Osteocyte (in vitro differentiated cells): ENCODE measurements around the gene TMEM205. TPM values are rescaled to one million over a fixed set of nuclear protein-coding genes. Genes with fewer than 3 reads are reported as not detected.

Experiments used
- DNase-seq: peaks from one replicate; pipeline ENCODE4 v3.0.0; 2021; ENCODE audit warnings: mixed read lengths; ENCODE audit not compliant: unreplicated experiment; ENCODE audit errors: extremely low spot score
- H3K27ac Mint-ChIP-seq: one replicate; pipeline ENCODE4 v1.8.0; 2021; ENCODE audit warnings: mild to moderate bottlenecking, mixed read lengths; ENCODE audit not compliant: unreplicated experiment
- H3K27me3 Mint-ChIP-seq: one replicate; pipeline ENCODE4 v1.8.0; 2021; ENCODE audit warnings: mixed read lengths; ENCODE audit not compliant: unreplicated experiment
- H3K36me3 Mint-ChIP-seq: one replicate; pipeline ENCODE4 v1.8.0; 2021; ENCODE audit warnings: mixed read lengths; ENCODE audit not compliant: unreplicated experiment
- H3K4me1 Mint-ChIP-seq: one replicate; pipeline ENCODE4 v1.8.0; 2021; ENCODE audit warnings: mixed read lengths; ENCODE audit not compliant: unreplicated experiment
- H3K4me3 Mint-ChIP-seq: one replicate; pipeline ENCODE4 v1.8.0; 2021; ENCODE audit warnings: mild to moderate bottlenecking, moderate library complexity, mixed read lengths; ENCODE audit not compliant: unreplicated experiment
- H3K9me3 Mint-ChIP-seq: one replicate; pipeline ENCODE4 v1.8.0; 2021; ENCODE audit warnings: mixed read lengths; ENCODE audit not compliant: unreplicated experiment
- total RNA-seq: library from RNA; stranded (reverse); gene quantifications from 2 replicates; pipeline ENCODE4 v1.2.1, GENCODE V29; 2021
- TF ChIP-seq, protein P1 (sequence below): fragments of 200-600 bp; sonication (generic); IDR thresholded peaks from 2 replicates; pipeline ENCODE4 v1.5.0; 2021; ENCODE audit warnings: antibody characterized with exemption, mild to moderate bottlenecking, moderate library complexity

TMEM205 gene
- total RNA-seq, 1 donor from 2014 or later = 57.4 TPM

DNA sequence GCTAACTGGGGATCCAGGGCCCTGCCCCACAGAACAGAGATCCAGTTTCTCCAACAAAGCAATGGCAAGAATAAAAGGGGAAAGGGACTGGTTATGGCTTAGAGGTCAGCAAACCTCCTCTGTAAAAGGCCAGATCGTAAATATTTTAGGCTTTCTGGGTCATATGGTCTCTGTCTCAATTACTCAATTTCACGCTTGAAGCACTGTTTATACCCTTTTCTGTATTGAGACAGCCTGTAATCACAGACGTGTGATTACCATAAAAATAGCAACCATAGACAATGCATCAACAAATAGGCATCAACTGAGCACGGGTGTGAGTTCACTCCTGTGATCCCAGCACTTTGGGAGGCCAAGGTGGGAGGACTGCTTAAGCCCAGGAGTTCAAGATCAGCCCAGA lies 15.9 kb downstream of the TMEM205 start:
- Mint-ChIP-seq H3K4me3 (no peak overlapping the region), H3K9me3 (no peaks in the 10 kb centered on the region), H3K27me3 (no peaks in the 10 kb centered on the region), H3K36me3 (no peaks in the 10 kb centered on the region), H3K27ac (no peak overlapping the region), H3K4me1 (no peaks in the 10 kb centered on the region)
- TF ChIP-seq, protein P1, sequence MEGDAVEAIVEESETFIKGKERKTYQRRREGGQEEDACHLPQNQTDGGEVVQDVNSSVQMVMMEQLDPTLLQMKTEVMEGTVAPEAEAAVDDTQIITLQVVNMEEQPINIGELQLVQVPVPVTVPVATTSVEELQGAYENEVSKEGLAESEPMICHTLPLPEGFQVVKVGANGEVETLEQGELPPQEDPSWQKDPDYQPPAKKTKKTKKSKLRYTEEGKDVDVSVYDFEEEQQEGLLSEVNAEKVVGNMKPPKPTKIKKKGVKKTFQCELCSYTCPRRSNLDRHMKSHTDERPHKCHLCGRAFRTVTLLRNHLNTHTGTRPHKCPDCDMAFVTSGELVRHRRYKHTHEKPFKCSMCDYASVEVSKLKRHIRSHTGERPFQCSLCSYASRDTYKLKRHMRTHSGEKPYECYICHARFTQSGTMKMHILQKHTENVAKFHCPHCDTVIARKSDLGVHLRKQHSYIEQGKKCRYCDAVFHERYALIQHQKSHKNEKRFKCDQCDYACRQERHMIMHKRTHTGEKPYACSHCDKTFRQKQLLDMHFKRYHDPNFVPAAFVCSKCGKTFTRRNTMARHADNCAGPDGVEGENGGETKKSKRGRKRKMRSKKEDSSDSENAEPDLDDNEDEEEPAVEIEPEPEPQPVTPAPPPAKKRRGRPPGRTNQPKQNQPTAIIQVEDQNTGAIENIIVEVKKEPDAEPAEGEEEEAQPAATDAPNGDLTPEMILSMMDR = no peak
- no peak for DNase-seq

DNA sequence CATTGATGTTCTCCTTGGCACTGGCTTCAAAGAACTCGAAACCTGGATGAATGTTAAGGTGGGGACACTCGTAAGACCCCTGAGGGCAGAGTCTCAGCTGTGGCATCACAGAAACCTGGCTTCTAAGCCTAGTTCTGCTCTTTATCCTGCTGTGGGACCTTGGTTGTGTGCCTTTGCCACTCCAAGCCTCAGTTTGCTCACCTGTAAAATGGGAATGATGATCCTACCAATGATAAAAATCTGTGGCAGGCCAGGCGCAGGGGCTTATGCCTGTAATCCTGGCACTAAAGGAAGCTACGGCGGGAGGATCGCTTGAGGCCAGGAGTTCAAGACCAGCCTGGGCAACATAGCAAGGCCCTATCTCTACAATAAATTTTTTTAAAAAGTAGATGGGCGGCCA lies 20.5 kb downstream of the TMEM205 start:
- no peaks in the 10 kb centered on the region for H3K27me3 Mint-ChIP-seq
- no peaks in the 10 kb centered on the region for H3K9me3 Mint-ChIP-seq
- no peak overlapping the region for H3K4me3 Mint-ChIP-seq
- DNase-seq = no peak
- TF ChIP-seq, protein P1 = no peak
- no peak overlapping the region for H3K27ac Mint-ChIP-seq
- H3K36me3 Mint-ChIP-seq = no peaks in the 10 kb centered on the region
- peaks cover 37% of the 10 kb centered on the region for H3K4me1 Mint-ChIP-seq

DNA sequence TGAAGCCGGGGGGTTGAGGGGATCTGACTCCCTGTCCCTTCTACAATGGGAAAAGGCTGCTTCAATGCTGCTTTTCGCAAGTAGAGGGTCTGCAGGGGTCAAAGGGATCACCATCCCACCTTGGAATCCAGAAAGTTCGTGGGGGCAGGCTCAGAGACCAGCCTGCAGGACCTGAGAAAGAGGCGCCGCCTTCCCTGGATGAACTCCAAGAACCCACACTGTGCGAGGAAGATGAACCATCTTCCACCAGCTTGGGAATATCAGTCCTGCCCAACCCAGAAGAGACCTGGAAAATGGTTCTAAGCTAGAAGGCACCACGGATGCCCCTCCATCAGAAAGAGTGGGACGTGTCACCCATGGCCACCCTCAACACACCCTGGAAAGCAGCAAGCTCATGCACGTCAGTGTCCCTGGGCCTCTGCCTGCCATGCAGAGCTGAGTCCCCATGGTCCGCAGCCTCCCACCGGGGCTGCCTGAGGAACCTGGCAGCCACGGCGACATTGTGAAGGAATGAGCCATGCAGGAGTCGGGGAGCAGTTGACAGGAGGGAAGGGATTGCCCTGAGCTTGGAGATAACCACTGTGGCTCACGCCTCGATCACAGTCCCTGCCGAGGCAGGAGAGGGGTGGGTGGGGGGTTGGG lies 21.2 kb downstream of the TMEM205 start:
- H3K4me1 Mint-ChIP-seq = peaks cover 37% of the 10 kb centered on the region
- TF ChIP-seq, protein P1 = no peak
- DNase-seq = no peak
- no peaks in the 10 kb centered on the region for H3K27me3 Mint-ChIP-seq
- no peaks in the 10 kb centered on the region for H3K9me3 Mint-ChIP-seq
- H3K27ac Mint-ChIP-seq = peak overlapping the region; percentile 90
- no peak overlapping the region for H3K4me3 Mint-ChIP-seq
- H3K36me3 Mint-ChIP-seq = no peaks in the 10 kb centered on the region

DNA sequence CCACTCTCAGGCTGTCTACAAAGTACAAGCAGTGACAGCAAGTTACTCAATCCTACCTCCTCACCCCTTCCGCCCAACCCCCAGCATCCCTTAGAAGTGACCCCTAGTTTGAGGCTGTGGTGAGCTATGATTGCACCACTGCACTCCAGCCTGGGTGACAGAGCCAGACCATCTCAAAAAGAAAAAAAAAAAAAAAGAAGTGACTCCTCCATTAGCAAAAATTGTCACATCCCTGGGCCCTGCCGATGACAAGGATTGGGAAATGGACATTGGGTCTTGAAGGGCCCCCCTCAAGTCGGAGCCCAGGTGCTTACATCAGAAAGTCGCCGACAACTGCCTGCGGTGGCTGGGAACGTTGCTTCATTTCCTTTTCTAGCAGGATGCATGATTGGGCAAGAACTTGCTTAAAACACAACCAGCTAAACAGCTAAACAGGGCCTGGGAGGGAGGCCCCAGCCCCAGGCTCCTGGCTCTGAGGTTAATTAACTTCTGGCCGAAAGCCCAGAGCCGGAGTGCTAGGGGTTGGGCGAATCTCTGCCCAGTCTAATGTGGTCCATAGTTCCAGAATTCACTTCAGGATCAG lies 21.9 kb downstream of the TMEM205 start:
- TF ChIP-seq, protein P1 = no peak
- H3K4me3 Mint-ChIP-seq = peak overlapping the region; percentile 63
- peak overlapping the region; percentile 90 for H3K27ac Mint-ChIP-seq
- H3K9me3 Mint-ChIP-seq = no peaks in the 10 kb centered on the region
- no peaks in the 10 kb centered on the region for H3K27me3 Mint-ChIP-seq
- DNase-seq = peak; percentile 93
- H3K4me1 Mint-ChIP-seq = peaks cover 37% of the 10 kb centered on the region
- no peaks in the 10 kb centered on the region for H3K36me3 Mint-ChIP-seq

DNA sequence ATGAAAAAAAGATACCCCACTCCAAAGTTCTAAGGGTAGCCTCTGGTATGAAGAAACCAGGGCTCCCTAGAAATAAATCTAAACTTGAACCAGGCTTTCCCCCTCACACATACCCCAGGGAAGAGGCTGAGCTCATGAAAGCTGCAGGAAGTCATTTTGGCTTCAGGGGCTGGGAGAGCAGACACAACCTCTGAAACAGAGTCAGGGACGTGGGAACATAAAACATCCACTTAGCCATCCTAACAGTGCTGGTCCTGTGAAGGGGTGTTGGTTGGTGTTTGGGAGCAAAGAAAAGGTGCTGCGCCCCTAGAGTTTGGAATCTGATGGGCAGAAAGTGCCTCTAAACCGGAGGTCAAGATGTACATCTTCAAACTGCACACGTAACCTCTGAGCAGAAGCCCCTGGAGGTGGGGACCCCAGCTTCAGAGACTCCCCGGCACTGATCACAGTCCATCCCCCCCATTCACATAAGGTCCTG lies 22.4 kb downstream of the TMEM205 start:
- DNase-seq = no peak
- no peaks in the 10 kb centered on the region for H3K9me3 Mint-ChIP-seq

More for the DNA sequence above, 22.4 kb downstream of the TMEM205 start:
- Mint-ChIP-seq H3K36me3 (no peaks in the 10 kb centered on the region), H3K27ac (peak overlapping the region; percentile 90), H3K27me3 (no peaks in the 10 kb centered on the region), H3K4me3 (peak overlapping the region; percentile 63), H3K4me1 (peaks cover 37% of the 10 kb centered on the region)
- TF ChIP-seq, protein P1 = no peak
